ENCODE data around the gene ABCC10. TPM values are rescaled to one million over a fixed set of nuclear protein-coding genes. Genes with fewer than 3 reads are reported as not detected.
"Not testable (repeated sequence)": the region's sequence is repeated elsewhere in the genome, so short reads cannot be mapped to it uniquely, and the experiment has no call there.

The ABCC10 gene, protein sequence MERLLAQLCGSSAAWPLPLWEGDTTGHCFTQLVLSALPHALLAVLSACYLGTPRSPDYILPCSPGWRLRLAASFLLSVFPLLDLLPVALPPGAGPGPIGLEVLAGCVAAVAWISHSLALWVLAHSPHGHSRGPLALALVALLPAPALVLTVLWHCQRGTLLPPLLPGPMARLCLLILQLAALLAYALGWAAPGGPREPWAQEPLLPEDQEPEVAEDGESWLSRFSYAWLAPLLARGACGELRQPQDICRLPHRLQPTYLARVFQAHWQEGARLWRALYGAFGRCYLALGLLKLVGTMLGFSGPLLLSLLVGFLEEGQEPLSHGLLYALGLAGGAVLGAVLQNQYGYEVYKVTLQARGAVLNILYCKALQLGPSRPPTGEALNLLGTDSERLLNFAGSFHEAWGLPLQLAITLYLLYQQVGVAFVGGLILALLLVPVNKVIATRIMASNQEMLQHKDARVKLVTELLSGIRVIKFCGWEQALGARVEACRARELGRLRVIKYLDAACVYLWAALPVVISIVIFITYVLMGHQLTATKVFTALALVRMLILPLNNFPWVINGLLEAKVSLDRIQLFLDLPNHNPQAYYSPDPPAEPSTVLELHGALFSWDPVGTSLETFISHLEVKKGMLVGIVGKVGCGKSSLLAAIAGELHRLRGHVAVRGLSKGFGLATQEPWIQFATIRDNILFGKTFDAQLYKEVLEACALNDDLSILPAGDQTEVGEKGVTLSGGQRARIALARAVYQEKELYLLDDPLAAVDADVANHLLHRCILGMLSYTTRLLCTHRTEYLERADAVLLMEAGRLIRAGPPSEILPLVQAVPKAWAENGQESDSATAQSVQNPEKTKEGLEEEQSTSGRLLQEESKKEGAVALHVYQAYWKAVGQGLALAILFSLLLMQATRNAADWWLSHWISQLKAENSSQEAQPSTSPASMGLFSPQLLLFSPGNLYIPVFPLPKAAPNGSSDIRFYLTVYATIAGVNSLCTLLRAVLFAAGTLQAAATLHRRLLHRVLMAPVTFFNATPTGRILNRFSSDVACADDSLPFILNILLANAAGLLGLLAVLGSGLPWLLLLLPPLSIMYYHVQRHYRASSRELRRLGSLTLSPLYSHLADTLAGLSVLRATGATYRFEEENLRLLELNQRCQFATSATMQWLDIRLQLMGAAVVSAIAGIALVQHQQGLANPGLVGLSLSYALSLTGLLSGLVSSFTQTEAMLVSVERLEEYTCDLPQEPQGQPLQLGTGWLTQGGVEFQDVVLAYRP (N-terminal part only)
- total RNA-seq = 10 to 100 TPM in 1 of 6 experiments, 1 to 10 TPM in 5; 5.8 to 10.7 (median 7.5) TPM
- long read RNA-seq = 0 reads

DNA sequence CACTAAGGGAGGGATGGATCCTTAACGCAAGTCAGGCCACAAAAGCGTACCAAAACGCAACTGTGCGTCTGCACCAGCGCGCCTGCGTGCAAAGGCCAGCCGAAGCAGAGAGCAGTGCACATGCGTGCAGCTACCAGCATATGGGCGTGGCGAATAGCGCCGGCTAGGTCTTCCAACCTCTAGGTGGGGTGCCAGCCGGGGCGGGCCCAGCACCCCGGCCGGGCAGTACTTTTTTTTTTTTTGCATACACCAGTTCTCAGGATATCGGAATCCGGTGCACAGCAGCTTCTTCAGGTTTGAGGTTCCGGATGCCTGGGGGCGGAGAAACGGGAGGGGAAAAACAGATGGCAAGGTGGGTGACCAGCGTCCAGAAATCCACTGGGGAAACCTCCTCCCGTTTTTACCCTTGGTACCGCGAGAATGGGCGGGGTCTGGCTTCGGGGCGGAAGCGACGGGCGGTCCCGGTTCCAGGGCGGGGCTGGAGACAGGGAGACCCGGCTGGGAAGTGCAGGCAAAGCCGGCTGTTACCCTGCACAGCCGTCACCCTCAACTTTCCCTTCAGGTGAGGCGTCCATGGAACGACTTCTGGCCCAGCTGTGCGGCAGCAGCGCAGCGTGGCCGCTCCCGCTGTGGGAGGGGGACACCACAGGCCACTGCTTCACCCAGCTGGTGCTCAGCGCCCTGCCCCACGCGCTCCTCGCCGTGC lies at the start of gene ABCC10:
Gene ABCC10 (plus strand): TSS at position 136 of the 706 bp plus-strand sequence. CDS start 438 bp downstream, at position 574.
- 0% methylated on average over 7 of the region's 49 CpGs for WGBS (ENCODE audit: insufficient coverage, low coverage, low lambda C conversion rate, missing lambda C conversion rate)
- intact Hi-C loops (cut with DNase I) = no loop called here

GRCh38 chr6:43377710-43378229 lies 49.6 kb upstream of the ABCC10 start:
- intact Hi-C loops (cut with DNase I) = no loop called here
- 83% methylated on average over 2 of the region's 2 CpGs for WGBS (ENCODE audit: insufficient coverage, low coverage, low lambda C conversion rate, missing lambda C conversion rate)
- no peak for DNase-seq
- H3K4me3 ChIP-seq = no peak overlapping the region
- H3K27ac ChIP-seq = no peak overlapping the region
- no peaks in the 10 kb centered on the region for H3K27me3 ChIP-seq
- H3K9me3 ChIP-seq = no peaks in the 10 kb centered on the region
- TF ChIP-seq POLR2A (IDR thresholded peaks at IDR 0.05) (no peak), CTCF (IDR thresholded peaks at IDR 0.05) (no peak)
- no peak for ATAC-seq
- no peaks in the 10 kb centered on the region for H3K36me3 ChIP-seq
- H3K4me1 ChIP-seq = no peaks in the 10 kb centered on the region

More for the DNA sequence above, at the start of gene ABCC10:
- peak within 1 kb of the TSS; percentile 81 to 97 (median 90) for H3K4me3 ChIP-seq
- no peaks in the 10 kb centered on the region for H3K9me3 ChIP-seq
- peak; percentile 96 to 99 (median 98) for ATAC-seq
- H3K36me3 ChIP-seq = no peaks in the 10 kb centered on the region
- TF ChIP-seq CTCF (IDR thresholded peaks at IDR 0.05) (peak; percentile 32 to 47 (median 44)), POLR2A (IDR thresholded peaks at IDR 0.05) (peak; percentile 72)
- DNase-seq = peak; percentile 95 to 96 (median 96)
- H3K4me1 ChIP-seq = peaks cover 0 to 18% (median 5%) of the 10 kb centered on the region in 4 donors
- peak within 1 kb of the TSS; percentile 38 to 82 (median 71) for H3K27ac ChIP-seq
- no peaks in the 10 kb centered on the region for H3K27me3 ChIP-seq

- Histone ChIP-seq H3K27ac (no peak overlapping the region), H3K4me3 (no peak overlapping the region), H3K36me3 (no peaks in the 10 kb centered on the region), H3K9me3 (no peaks in the 10 kb centered on the region), H3K4me1 (no peaks in the 10 kb centered on the region), H3K27me3 (no peaks in the 10 kb centered on the region)
- ATAC-seq (no peak), DNase-seq (no peak)
- 100% methylated on average over 2 of the region's 3 CpGs for WGBS (ENCODE audit: insufficient coverage, low coverage, low lambda C conversion rate, missing lambda C conversion rate)
- TF ChIP-seq POLR2A (IDR thresholded peaks at IDR 0.05) (no peak), CTCF (IDR thresholded peaks at IDR 0.05) (no peak)
- intact Hi-C loops (cut with DNase I) = no loop called here
Observed at GRCh38 chr6:43378631-43379030, 48.7 kb upstream of the ABCC10 start.

- H3K27ac ChIP-seq; ATAC-seq; H3K4me1 ChIP-seq; H3K9me3 ChIP-seq; intact Hi-C loops (cut with DNase I); H3K36me3 ChIP-seq; H3K27me3 ChIP-seq; DNase-seq; H3K4me3 ChIP-seq: not testable (repeated sequence)
- 95% methylated on average over 2 of the region's 9 CpGs for WGBS (ENCODE audit: insufficient coverage, low coverage, low lambda C conversion rate, missing lambda C conversion rate)
Observed at GRCh38 chr6:43380858-43381257, 46.5 kb upstream of the ABCC10 start.
